Endothelial cell of umbilical vein (primary cell): ENCODE results near the gene PTGES.

Source experiments
- EZH2 ChIP-seq: IDR thresholded peaks from 2 replicates; pipeline ENCODE4 v1.6.1; 2012; ENCODE audit warnings: borderline replicate concordance, low read depth, mild to moderate bottlenecking, moderate library complexity, low read length, inconsistent platforms; ENCODE audit not compliant: severe bottlenecking
- MYC ChIP-seq: IDR thresholded peaks from one replicate; pipeline ENCODE4 v1.6.1; 2011; ENCODE audit warnings: mild to moderate bottlenecking, low read depth, low read length
- POLR2A ChIP-seq: IDR thresholded peaks from 2 replicates; pipeline ENCODE4 v1.6.1; 2012; ENCODE audit warnings: low read depth, mild to moderate bottlenecking, control low read depth, low read length
- POLR2AphosphoS5 ChIP-seq: IDR thresholded peaks from 2 replicates; pipeline ENCODE4 v1.6.1; 2012; ENCODE audit warnings: low read depth, mild to moderate bottlenecking, control low read depth, low read length, moderate library complexity; ENCODE audit not compliant: insufficient read depth
- TF ChIP-seq, protein P1 (sequence below), 2 donors: IDR thresholded peaks; 1 replicate in 1 of 2; 2 replicates in 1 of 2; pipeline ENCODE4 v1.5.1; 2011; ENCODE audit warnings: low read length in 2 of 2, mild to moderate bottlenecking in 2 of 2, moderate library complexity in 2 of 2, control low read depth in 1 of 2, inconsistent platforms in 1 of 2, low read depth in 1 of 2; ENCODE audit not compliant: insufficient read depth in 1 of 2; ENCODE audit errors: extremely low read depth in 1 of 2

DNA sequence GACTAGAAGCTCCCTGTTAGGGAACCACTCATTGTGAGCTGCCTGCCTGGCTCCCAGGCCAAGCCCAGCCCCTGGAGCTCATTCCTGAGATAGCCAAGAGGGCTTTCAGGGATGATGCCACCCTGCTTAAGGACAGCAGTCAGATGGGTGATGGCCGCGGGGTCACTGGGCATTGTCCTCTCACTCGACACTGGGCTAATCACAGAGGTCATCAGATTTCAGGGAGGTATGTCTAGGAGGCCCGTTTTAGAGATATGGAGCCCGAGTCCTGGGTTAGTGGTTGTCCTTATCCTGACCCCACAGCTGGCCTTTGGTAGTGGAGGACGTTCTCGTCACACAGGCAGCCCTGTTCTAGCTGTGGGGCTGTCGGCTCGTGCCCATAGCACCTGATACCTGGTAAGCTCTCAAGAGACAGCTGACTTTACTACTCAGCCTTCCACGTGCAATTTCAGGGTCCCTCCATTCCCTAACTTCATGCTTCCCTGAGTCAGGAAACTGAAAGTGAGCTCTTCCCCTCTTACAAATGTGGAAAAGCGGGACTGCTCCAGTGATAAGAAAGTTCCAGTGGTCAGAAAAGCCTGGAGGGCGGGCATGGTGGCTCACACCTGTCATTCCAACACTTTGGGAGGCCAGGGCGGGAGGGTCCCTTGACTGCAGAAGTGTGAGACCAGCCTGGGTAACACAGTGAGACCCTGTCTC is 7.1 kb upstream of the PTGES start:
- TF ChIP-seq POLR2AphosphoS5 = no peak
- TF ChIP-seq, protein P1, sequence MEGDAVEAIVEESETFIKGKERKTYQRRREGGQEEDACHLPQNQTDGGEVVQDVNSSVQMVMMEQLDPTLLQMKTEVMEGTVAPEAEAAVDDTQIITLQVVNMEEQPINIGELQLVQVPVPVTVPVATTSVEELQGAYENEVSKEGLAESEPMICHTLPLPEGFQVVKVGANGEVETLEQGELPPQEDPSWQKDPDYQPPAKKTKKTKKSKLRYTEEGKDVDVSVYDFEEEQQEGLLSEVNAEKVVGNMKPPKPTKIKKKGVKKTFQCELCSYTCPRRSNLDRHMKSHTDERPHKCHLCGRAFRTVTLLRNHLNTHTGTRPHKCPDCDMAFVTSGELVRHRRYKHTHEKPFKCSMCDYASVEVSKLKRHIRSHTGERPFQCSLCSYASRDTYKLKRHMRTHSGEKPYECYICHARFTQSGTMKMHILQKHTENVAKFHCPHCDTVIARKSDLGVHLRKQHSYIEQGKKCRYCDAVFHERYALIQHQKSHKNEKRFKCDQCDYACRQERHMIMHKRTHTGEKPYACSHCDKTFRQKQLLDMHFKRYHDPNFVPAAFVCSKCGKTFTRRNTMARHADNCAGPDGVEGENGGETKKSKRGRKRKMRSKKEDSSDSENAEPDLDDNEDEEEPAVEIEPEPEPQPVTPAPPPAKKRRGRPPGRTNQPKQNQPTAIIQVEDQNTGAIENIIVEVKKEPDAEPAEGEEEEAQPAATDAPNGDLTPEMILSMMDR (IDR thresholded peaks at IDR 0.05; ENCODE audit: extremely low read depth in 1 of 2, insufficient read depth in 1 of 2, low read depth in 1 of 2, low read length in 2 of 2) = no peak
- TF ChIP-seq POLR2A = no peak
- no peak for TF ChIP-seq EZH2
- TF ChIP-seq MYC = no peak
